ENCODE measurements around the gene TEX19.

Gene TEX19

DNA sequence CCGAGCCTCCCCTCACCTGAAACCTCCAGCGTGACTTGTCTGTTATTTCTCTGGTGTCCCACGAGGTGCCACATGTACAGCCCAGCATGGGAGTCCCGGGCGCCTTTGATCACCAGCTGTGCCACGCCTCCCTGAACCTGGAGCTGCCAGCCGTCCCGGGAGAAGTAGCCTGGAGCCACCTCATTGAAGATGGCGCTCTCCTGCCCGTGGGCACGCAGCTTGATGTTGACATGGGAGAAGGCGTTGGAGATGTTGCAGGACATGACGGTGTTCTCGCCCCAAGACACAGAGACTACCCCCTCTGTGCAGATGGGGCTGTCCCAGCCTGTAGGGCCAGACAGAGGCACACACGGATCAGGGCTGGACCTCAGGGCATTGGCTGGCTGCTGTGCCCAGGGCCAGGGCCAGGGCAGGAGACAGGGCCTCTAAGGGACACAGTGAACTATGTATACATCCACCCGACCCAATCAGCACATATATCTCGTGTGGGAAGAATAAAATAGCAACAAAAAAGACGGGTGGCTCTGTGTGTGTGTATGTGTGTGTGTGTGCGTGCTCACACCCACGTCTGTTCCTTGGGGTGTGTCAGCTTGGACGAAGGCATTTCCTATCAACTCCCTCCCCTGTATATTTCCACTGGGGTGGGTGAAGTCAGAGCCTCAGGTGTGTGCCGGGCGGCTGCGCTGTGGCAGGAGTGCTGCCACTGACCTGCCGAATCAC is 34.3 kb upstream of the TEX19 start:
- Histone ChIP-seq H3K9ac (ENCODE audit: low read depth, low read length) (no peak overlapping the region), H3K27me3 (ENCODE audit: control insufficient read depth, insufficient read depth, low read length) (no peaks in the 10 kb centered on the region), H3K4me3 (ENCODE audit: low read depth, low read length) (no peak overlapping the region), H3K9me3 (ENCODE audit: control insufficient read depth, insufficient read depth, low read length) (no peaks in the 10 kb centered on the region), H3K4me1 (ENCODE audit: control insufficient read depth, insufficient read depth, low read length) (peaks cover 6% of the 10 kb centered on the region), H3K36me3 (ENCODE audit: control insufficient read depth, insufficient read depth, low read length) (no peaks in the 10 kb centered on the region)

DNA sequence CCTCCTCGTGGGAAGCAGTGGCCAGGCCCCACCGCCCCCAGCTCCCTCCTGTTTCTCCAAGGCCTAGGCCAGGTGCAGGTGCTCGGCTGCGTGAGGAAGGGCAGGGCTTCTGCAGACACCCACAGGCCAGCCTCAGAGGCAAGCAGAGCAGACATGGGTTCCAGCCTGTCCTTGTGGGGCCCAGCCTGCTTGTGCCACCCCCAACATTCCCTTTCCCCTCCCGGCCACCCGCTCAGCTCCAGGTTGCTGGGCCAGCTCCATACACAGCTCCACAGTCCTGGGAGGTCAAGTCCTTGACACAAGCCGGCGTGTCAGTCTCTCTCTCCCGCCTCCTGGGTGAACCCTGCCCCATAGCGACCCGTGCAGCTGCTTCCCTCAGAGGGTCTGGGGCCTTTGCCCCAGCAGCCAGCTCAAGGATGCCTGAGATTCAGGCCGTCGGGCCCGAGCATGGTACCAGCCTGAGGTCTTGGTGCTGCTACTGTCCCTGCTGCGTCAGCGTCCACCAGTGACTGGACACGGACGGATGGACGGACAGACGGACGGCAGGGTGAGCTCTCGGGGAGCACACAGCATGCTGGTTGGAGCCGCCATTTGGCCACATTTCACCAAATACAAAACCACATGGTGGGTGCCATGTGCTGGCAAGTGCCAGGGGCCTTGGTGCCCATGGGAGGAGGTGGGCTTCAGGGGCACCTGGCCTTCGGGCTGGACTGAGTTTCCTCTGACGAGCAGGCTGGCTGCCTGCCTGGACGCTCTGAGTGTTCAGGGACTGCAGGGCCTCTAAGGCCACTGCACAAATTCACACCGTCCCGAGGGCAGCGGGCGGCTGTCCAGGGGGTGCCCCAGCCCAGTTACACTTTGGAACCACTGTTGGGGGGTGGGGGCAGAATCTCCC is 33.5 kb upstream of the TEX19 start:
- H3K4me3 ChIP-seq (ENCODE audit: low read depth, low read length) = no peak overlapping the region
- H3K4me1 ChIP-seq (ENCODE audit: control insufficient read depth, insufficient read depth, low read length) = peaks cover 6% of the 10 kb centered on the region
- no peaks in the 10 kb centered on the region for H3K27me3 ChIP-seq (ENCODE audit: control insufficient read depth, insufficient read depth, low read length)
- no peaks in the 10 kb centered on the region for H3K36me3 ChIP-seq (ENCODE audit: control insufficient read depth, insufficient read depth, low read length)
- H3K9me3 ChIP-seq (ENCODE audit: control insufficient read depth, insufficient read depth, low read length) = no peaks in the 10 kb centered on the region
- no peak overlapping the region for H3K9ac ChIP-seq (ENCODE audit: low read depth, low read length)

DNA sequence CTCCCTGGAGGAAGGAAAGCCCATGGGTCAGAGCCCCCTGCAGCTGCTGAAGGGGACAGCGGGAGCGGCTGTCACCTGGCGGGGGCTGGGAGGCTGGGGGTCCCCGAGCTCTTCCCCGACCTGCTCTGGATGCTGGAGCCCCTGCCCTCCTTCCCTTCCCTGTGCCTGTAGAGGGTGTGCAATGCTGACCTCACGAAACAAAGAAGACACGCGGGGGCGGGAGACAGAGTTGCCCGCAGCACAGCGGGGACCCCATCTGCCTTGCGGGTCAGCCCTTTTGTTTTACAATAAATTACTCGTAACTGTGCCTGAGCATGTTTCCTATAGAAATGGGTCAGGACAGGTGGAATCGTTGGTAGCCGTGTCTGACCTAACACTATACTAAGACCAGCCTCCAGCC is 31.8 kb upstream of the TEX19 start:
- H3K36me3 ChIP-seq (ENCODE audit: control insufficient read depth, insufficient read depth, low read length) = no peaks in the 10 kb centered on the region
- no peak overlapping the region for H3K9ac ChIP-seq (ENCODE audit: low read depth, low read length)
- no peak overlapping the region for H3K4me3 ChIP-seq (ENCODE audit: low read depth, low read length)
- H3K4me1 ChIP-seq (ENCODE audit: control insufficient read depth, insufficient read depth, low read length) = peaks cover 6% of the 10 kb centered on the region
- H3K9me3 ChIP-seq (ENCODE audit: control insufficient read depth, insufficient read depth, low read length) = no peaks in the 10 kb centered on the region
- peaks cover 2% of the 10 kb centered on the region for H3K27me3 ChIP-seq (ENCODE audit: control insufficient read depth, insufficient read depth, low read length)

DNA sequence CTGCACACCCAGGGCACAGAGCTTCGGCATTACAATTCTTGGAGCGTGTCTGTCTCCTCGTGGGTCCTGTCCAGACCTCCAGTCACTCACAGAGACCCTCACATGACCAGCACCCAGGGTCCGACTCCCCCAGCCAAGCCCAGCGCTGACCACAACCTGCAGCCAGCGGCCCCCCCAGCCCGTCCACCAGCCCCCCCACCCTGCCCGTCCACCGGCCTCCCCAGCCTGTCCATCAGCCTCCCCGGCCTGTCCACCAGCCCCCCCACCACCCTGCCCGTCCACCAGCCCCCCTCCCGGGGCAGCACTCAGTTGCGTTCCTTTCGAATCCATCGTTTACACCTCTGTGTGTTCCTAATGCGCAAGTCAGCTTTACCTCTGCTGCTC is 31.3 kb upstream of the TEX19 start:
- H3K36me3 ChIP-seq (ENCODE audit: control insufficient read depth, insufficient read depth, low read length) = no peaks in the 10 kb centered on the region
- no peak overlapping the region for H3K4me3 ChIP-seq (ENCODE audit: low read depth, low read length)
- H3K9ac ChIP-seq (ENCODE audit: low read depth, low read length) = no peak overlapping the region
- peaks cover 6% of the 10 kb centered on the region for H3K4me1 ChIP-seq (ENCODE audit: control insufficient read depth, insufficient read depth, low read length)
- peaks cover 6% of the 10 kb centered on the region for H3K27me3 ChIP-seq (ENCODE audit: control insufficient read depth, insufficient read depth, low read length)
- no peaks in the 10 kb centered on the region for H3K9me3 ChIP-seq (ENCODE audit: control insufficient read depth, insufficient read depth, low read length)

DNA sequence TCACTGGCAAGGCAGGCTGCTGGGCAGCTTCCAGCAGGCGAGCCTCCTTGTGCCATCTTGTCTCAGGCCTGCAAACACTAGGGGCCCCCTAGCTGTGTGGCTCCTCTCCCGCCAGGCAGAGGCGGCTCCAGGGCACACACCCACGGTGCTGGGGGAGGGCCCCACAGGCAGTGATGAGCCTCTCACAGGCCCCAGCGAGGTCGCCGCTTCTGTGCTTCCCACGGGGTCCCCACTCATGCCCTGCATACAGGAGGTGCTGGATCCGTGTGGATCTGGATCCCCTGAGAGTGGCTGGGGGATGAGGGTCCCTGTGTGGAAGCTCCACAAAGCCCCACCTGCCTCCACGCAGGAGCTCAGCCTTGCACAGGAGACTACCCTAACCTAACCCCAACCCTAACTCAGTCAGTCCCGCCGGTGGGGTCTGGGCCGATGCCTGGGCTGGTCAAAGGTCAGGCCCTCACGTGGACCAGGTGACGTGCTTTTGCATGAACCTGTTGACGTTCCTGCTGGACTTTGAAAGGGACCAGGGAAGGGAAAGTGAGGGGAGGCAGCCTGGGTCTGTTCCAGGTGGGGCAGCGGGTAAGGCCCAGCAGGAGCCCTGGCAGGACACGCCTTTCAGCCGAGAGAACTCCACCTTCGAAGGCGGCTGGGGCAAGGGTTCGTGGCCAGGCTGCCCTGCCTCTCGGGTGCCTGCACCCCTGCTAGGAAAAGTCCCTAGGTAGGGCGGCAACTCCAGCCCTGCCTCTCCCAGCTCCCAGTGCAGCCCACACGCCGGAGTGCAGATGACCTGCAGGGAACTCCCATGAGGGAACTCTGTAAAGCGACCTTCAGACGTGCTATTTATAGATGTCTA is 30.7 kb upstream of the TEX19 start:
- Histone ChIP-seq H3K36me3 (ENCODE audit: control insufficient read depth, insufficient read depth, low read length) (no peaks in the 10 kb centered on the region), H3K9me3 (ENCODE audit: control insufficient read depth, insufficient read depth, low read length) (no peaks in the 10 kb centered on the region), H3K9ac (ENCODE audit: low read depth, low read length) (no peak overlapping the region), H3K4me1 (ENCODE audit: control insufficient read depth, insufficient read depth, low read length) (peaks cover 9% of the 10 kb centered on the region), H3K27me3 (ENCODE audit: control insufficient read depth, insufficient read depth, low read length) (peaks cover 10% of the 10 kb centered on the region), H3K4me3 (ENCODE audit: low read depth, low read length) (no peak overlapping the region)

DNA sequence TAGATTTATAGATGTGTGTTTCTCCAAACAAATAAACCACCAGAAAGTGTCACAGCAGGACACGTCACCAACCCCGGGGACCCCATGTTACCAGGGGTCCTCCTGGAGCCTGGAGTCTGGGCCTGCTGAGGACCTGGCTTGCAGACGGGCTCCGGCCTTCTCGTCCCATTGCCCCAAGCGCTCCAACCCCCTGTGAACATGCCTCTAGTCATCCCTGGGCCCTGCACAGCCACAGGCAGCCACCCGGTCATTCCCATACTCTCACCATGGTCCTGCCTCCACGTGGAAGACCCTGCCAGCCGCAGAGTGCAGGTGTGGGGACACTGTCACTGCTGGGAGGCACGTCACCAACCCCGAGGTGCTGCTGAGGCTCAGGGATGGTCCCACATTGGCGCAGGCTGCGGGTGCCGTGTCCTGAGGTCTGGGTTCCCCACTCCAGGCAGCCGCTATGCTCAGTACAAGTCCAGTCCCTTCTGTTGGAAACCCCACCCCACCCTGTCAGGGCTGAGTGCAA is 30.0 kb upstream of the TEX19 start:
- H3K9me3 ChIP-seq (ENCODE audit: control insufficient read depth, insufficient read depth, low read length) = no peaks in the 10 kb centered on the region
- H3K4me1 ChIP-seq (ENCODE audit: control insufficient read depth, insufficient read depth, low read length) = peaks cover 9% of the 10 kb centered on the region

DNA sequence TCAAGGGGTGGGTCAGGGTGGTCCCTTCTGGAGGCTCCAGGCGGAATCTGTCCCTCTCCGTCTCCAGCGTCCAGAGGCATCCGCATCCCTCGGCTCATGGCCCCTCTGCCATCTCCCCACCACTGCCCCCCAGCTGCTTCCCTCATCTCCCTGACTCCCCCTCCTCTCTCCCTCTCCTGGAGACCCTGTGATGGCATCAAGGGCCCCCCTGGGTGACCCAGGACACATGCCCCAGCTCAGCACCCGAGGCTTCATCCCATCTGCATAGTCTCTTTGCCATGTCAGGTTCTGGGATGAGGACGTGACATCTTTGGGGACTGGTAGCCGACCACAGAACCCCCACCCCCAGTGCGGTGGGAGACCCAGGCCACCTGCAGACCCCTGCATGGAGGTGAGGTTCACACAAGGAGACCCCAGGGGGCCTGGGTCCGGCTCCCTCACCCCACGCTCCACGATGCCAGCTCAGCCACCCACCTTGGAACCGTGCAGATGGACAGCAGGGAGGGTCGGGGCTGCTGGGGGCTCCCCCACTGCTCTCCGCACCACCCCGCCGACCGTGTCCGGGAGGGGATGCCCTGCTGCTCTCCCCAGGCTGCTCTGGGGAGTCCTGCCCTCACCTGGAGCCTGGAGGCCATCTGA is 29.2 kb upstream of the TEX19 start:
- Histone ChIP-seq H3K27me3 (ENCODE audit: control insufficient read depth, insufficient read depth, low read length) (peaks cover 18% of the 10 kb centered on the region), H3K4me3 (ENCODE audit: low read depth, low read length) (no peak overlapping the region), H3K4me1 (ENCODE audit: control insufficient read depth, insufficient read depth, low read length) (peaks cover 9% of the 10 kb centered on the region), H3K36me3 (ENCODE audit: control insufficient read depth, insufficient read depth, low read length) (no peaks in the 10 kb centered on the region), H3K9ac (ENCODE audit: low read depth, low read length) (no peak overlapping the region), H3K9me3 (ENCODE audit: control insufficient read depth, insufficient read depth, low read length) (no peaks in the 10 kb centered on the region)

More for the DNA sequence above, 30.0 kb upstream of the TEX19 start:
- no peaks in the 10 kb centered on the region for H3K36me3 ChIP-seq (ENCODE audit: control insufficient read depth, insufficient read depth, low read length)
- H3K27me3 ChIP-seq (ENCODE audit: control insufficient read depth, insufficient read depth, low read length) = peaks cover 13% of the 10 kb centered on the region
- H3K4me3 ChIP-seq (ENCODE audit: low read depth, low read length) = no peak overlapping the region
- H3K9ac ChIP-seq (ENCODE audit: low read depth, low read length) = no peak overlapping the region

DNA sequence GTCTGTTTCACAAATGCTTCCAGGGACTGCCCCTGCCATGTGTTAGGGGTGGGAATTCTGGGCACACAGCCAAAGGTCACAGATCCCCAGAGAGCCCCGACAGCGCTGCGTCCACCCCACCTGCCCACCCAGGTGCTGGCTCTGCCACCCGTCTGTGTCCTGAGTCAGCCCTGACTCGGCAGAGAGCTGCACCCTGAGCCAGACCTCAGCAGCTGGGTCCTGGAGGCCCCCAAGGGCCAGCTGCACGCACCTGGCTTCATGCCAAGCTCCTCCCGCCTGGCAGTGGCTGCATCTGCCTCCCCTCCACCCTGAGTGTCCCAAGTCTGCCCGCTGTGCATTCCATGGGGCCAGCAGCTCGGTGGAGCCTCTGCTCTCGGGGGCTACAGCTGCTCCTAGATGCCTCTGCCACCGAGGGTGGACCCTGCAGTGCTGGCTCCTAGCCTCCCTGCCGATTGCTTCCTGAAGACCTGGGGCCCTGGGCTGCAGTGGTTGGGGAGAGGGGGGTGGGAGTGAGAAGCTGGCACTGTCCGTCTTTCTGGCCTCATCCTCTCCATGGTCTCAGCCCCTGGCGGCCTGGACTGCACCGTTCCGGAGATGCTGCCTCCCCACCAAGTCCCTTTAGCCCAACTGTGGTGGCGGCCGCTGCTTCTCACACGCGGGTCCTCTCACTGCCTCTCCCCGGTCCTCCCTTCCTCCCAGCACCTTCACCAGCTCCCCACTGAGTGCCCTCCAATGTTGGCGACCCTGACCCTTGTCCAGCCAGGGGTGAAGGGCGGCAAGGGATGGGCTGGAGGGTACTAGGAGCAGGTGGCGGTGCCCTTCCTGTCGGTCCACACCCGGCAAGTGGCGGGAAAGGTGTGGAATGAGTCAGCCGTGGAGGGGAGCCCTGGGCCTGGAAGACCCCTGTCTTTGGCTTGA is 28.5 kb upstream of the TEX19 start:
- Histone ChIP-seq H3K9me3 (ENCODE audit: control insufficient read depth, insufficient read depth, low read length) (no peaks in the 10 kb centered on the region), H3K4me3 (ENCODE audit: low read depth, low read length) (no peak overlapping the region), H3K36me3 (ENCODE audit: control insufficient read depth, insufficient read depth, low read length) (no peaks in the 10 kb centered on the region), H3K27me3 (ENCODE audit: control insufficient read depth, insufficient read depth, low read length) (peaks cover 25% of the 10 kb centered on the region), H3K4me1 (ENCODE audit: control insufficient read depth, insufficient read depth, low read length) (peaks cover 9% of the 10 kb centered on the region), H3K9ac (ENCODE audit: low read depth, low read length) (no peak overlapping the region)

DNA sequence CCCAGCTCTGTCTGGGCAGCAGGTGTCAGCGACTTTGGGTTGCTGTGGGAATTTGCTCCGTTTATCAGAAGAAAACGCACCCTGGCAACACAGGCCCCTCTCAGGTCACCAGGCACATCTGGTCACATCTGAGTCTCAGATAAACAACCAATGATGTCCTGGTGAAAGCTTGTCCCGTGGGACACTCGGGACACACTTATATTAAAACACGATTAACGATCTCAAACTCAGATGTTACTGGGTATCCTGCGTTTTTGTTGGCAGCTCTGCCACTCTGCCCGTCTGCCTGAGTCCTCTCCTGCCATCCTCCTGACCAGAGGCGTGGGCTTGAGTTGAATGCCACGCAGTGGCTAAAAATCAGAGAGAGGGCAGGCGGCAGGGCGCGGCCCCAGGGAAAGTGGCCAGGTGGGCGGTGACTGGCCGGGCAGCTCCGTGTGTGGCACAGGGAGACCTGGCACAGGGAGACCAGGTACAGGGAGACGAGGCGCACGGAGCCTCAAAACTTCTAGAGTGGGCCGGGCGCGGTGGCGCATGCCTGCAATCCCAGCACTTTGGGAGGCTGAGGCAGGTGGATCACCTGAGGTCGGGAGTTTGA is 27.6 kb upstream of the TEX19 start:
- Histone ChIP-seq H3K4me3 (ENCODE audit: low read depth, low read length) (no peak overlapping the region), H3K4me1 (ENCODE audit: control insufficient read depth, insufficient read depth, low read length) (peaks cover 9% of the 10 kb centered on the region), H3K36me3 (ENCODE audit: control insufficient read depth, insufficient read depth, low read length) (no peaks in the 10 kb centered on the region), H3K9me3 (ENCODE audit: control insufficient read depth, insufficient read depth, low read length) (no peaks in the 10 kb centered on the region), H3K27me3 (ENCODE audit: control insufficient read depth, insufficient read depth, low read length) (peaks cover 28% of the 10 kb centered on the region), H3K9ac (ENCODE audit: low read depth, low read length) (no peak overlapping the region)

DNA sequence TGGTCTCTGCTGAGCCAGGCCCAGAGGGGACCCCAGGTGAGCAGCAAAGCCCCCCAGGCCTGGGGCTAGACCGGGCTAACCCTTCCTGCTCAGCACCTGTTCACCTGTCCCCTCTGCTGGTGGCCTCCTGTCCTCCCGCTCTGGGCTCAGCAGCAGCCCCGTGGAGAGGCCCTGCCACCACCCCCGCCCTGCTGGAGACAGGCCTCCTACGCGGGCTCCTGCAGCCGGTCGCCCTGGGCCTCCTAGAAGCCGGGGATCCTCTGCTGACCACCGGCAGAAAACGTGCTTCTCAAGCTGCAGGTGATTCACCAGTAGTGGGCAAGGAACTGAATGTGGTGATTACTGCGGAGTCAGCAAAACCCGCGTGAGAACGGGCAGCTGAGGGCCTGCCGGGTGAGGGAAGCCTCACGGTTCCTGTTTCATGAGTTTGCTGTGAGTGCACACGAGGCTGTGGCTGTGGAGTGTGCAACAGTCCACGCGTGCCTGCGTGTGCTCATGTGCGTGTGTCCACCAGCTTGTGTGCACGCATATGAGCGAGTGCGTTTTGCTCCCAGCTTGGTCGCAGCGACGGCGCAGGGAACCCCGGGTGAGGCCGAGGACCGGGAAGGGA is 26.3 kb upstream of the TEX19 start:
- Histone ChIP-seq H3K4me3 (ENCODE audit: low read depth, low read length) (peak overlapping the region; percentile 50), H3K9me3 (ENCODE audit: control insufficient read depth, insufficient read depth, low read length) (no peaks in the 10 kb centered on the region), H3K27me3 (ENCODE audit: control insufficient read depth, insufficient read depth, low read length) (peaks cover 28% of the 10 kb centered on the region), H3K36me3 (ENCODE audit: control insufficient read depth, insufficient read depth, low read length) (no peaks in the 10 kb centered on the region), H3K9ac (ENCODE audit: low read depth, low read length) (no peak overlapping the region), H3K4me1 (ENCODE audit: control insufficient read depth, insufficient read depth, low read length) (peaks cover 6% of the 10 kb centered on the region)

Measured in iPS-15b (cell line).